ENCODE results near the gene ITFG2. TPM values are rescaled to one million over a fixed set of nuclear protein-coding genes. Genes with fewer than 3 reads are reported as not detected.
"Not testable (repeated sequence)": the region's sequence is repeated elsewhere in the genome, so short reads cannot be mapped to it uniquely, and the experiment has no call there.

Gene ITFG2
- total RNA-seq, result 12.2 TPM
- long read RNA-seq, transcript ITFG2-201 (12 exons, 2,361 nt), result major isoform, 19 of 43 reads
- long read RNA-seq, partial matches to known transcripts, result 4 of 43 reads
- long read RNA-seq, other reads (novel, unspliced or antisense), result 19 of 43 reads

DNA sequence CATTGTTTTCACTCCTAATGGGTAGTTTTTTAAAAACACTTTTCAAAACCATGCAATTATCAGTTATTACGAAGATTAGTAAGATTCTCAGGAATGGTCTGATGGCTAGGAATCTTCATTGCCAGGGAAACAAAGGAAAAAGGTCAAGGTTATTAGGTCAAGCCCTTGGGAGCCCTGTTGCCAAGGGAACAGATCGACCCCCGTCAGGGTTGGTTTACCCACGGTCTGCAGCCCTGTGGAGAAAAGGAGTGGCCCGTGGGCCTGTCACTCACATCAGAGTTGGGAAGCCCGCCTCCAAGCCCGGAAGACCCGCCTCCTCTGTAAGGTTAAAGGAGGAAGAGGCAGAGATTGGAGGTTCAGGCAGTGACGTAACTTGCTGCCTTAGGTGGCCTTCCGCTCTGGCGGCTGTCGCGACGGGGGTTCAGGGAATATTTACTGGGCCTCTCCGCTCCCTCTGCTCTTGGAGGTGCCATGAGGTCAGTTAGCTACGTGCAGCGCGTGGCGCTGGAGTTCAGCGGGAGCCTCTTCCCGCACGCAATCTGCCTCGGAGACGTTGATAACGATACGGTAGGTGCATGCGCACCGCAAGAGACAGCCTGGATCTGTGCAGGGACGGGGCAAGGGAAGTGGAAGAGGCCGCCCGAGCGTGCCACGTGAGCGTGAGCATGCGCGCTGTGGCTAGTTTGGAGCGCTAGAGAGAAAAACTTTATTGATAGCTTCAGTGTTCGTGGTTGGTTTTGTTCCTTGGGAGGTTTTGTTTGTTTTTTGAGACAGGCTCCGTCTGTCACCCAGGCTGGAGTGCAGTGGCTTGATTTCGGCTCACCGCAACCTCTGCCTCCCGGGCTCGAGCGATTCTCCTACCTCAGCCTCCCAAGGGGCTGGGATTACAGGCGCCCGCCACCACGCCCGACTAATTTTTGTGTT, at the start of gene ITFG2:
ITFG2 (plus strand) TSS at position 379 of the 924 bp plus-strand sequence; CDS start at position 472, 93 bp downstream.
- peak; percentile 98 for ATAC-seq (ENCODE audit: poor library complexity)
- intact Hi-C loops (cut with DNase I), result no loop called here
- peak; percentile 100 for DNase-seq

DNA sequence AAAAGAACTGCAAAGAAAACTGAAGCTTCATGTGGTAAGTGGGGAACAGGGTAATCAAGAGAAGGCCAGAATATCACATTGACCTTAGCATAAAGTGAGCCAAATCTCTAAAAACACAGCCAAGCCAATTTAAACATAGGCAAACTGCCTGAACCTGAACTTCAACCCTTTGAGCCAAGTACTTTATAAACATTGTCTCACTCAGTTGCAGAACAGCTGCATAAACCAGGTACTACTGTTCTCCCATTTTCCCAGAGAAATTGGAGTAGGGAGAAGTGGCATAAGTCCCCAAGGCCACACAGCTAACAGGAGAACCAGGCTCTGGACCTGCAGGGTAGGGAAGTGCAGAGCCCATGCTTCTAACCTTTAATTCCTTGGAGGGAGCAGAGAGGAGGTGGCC, 48.1 kb upstream of the ITFG2 start:
- intact Hi-C loops (cut with DNase I), result no loop called here

DNA sequence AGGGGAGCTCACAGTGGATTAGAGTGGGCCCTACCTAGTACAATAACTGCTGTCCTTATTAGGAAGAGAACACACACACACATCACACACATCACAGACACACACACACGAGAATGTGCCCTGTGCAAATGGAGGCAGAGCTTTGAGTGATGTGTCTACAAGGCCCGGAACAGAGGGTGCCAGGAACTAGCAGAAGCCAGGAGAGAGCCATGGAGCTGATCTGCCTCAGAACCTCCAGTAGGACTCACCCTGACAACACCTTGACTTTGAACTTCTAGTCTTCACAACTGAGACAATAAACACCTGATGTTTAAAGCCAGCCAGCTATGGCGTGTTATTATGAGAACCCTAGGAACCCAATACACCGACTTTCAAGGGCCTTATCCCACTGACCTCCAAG, 47.4 kb upstream of the ITFG2 start:
- ATAC-seq (ENCODE audit: poor library complexity), result no peak
- DNase-seq, result no peak

More for the DNA sequence above, 48.1 kb upstream of the ITFG2 start:
- DNase-seq, result no peak
- ATAC-seq (ENCODE audit: poor library complexity), result no peak

DNA sequence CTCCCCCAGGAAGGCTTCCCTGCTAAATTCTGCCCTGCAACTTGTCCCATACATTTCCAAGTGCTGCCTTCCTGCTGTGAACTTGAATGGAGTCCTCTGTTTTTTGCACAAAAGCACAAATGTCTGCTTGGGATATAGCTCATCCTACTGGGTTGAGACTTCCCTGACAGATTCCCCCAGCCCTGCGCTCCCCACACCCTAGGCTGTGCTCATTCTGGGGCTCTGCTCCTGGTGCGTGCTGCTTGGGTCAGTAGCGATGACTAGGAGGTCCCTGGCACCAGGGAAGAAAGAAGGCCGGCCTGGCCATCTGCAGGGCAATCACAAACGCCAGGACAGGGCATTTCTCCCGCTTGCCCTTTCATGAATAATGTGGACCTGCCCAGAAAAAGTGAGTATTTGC, 46.9 kb upstream of the ITFG2 start:
- intact Hi-C loops (cut with DNase I), result no loop called here
- DNase-seq (no peak), ATAC-seq (ENCODE audit: poor library complexity) (no peak)

More for the DNA sequence above, 47.4 kb upstream of the ITFG2 start:
- intact Hi-C loops (cut with DNase I), result no loop called here

DNA sequence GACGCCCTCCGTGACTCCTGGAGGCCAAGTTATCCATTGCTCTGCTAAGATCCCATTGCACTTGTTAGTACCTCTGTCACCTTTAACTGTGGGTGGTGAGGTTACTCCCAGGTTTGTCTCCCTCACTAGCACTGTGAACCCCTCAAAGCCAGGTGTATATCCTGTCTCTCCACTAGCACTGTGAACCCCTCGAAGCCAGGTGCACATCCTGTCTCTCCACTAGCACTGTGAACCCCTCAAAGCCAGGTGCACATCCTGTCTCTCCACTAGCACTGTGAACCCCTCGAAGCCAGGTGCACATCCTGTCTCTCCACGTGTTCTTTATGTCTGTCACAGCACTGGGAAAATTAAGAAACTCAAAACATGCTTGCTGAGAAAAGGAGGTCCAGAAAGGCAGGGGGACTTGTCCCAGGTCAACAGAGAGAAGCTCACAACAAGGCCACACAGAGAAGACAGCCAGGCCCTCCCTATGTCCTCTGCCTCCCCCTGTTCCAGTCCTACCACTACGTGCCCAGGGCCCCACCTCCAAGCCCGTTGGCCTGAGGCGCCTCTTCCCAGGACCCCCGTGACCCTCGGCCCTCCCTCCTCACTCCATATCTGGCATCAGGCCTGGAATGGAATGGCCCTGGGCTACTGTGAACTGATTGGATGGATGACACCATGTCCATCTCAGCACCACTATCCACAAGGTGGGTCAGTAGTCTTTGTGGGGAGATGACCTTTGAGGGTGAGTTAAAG, 44.1 kb upstream of the ITFG2 start:
- no peak for DNase-seq
- intact Hi-C loops (cut with DNase I), result no loop called here
- no peak for ATAC-seq (ENCODE audit: poor library complexity)

DNA sequence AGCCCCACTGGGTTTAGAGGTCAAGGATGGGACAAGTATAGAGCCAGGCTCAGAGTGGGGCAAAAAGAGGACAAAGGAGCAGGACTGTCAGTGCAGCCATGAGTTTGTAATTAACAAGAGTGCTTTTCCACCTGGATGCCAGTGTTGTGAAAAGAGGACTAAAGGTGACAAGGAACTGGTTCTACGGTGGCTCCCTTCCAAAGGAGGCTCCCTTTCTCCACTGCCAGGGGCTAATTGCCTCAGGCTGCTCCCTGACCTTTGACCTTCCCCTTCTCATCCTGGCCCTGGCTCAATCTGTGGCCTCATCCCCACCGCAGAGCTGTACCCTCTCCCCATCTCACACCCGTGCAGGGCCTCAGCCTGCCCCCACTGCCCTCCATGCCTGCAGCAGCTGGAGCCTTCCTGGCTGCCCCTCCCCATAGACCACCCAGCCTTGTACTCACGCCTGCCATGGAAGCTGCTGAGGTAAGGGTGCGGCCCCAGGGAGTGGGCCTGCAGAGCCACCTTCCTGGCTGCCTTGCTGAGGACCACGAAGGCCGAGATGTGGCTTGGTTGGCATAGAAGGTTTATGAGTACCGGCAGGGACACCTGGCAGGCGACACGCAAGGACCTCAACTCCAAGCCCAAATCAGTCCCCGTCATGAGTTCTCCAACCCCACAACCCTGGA, 42.5 kb upstream of the ITFG2 start:
- ATAC-seq (ENCODE audit: poor library complexity), result no peak
- no peak for DNase-seq

DNA sequence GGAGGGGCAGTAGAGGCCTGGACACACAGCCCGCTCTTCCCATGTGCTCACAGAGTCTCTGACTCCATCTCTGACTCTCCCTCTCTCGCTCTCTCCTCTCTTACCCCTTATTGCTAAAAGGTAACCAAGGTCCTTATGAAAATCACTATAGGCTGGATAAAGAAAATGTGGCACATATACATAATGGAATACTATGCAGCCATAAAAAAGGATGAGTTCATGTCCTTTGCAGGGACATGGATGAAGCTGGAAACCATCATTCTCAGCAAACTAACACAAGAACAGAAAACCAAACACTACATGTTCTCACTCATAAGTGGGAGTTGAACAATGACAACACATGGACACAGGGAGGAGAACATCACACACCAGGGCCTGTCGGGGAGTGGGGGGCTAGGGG, 41.9 kb upstream of the ITFG2 start:
- ATAC-seq (ENCODE audit: poor library complexity); intact Hi-C loops (cut with DNase I); DNase-seq: not testable (repeated sequence)

More for the DNA sequence above, 42.5 kb upstream of the ITFG2 start:
- intact Hi-C loops (cut with DNase I), result no loop called here

DNA sequence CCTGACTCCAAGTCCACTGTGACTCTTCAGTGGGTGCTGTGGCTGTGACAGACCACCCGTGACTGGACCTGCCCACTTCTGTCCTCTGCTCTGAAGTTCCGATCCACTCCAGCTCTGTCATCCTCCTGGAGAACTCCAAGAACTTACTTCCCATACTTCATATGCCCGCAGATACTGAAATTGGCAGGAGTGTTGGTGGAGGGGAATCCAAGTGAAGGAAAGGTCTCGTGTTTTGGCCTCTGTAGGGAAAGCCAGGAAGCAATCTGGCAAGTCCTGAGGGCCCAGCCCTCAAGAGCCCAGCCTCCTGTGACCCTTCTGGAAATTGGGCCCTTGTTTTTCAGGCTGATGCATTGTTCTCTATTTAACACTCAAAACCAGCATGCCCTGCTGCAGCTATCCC, 40.1 kb upstream of the ITFG2 start:
- no peak for ATAC-seq (ENCODE audit: poor library complexity)
- intact Hi-C loops (cut with DNase I), result no loop called here
- DNase-seq, result no peak

DNA sequence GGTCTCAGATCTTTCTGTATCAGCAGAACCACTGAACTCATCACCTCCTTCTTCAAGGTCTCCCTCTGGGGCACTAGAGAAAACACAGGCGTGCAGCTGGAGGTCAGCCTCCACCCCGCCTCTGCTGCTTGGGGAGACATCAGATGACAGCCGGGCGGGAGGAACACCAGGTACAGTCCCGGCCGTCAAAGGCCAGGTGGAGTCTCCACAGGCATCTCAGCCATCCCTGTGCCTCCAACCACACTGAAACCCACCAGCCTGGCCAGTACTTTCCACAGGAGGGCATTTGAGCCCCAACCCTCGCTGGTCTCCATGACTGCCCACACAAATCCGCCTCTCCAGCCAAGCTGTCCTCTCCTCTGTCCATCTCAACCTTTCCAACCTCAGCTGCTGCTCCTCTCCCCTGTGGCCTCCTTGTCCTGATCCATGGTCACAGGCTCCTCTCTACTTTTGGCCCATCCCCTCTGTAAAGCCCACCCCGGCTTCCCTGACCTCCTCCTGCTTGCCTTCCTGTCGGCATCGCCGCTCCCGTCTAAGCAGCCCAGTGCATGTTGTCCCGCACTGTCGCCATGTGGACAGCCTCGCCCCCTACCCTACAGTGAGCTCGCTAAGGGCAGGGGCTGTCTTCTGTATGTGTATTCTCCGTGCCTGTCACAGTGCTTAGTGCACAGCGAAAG, 39.1 kb upstream of the ITFG2 start:
- intact Hi-C loops (cut with DNase I), result no loop called here
- ATAC-seq (ENCODE audit: poor library complexity) (no peak), DNase-seq (no peak)

DNA sequence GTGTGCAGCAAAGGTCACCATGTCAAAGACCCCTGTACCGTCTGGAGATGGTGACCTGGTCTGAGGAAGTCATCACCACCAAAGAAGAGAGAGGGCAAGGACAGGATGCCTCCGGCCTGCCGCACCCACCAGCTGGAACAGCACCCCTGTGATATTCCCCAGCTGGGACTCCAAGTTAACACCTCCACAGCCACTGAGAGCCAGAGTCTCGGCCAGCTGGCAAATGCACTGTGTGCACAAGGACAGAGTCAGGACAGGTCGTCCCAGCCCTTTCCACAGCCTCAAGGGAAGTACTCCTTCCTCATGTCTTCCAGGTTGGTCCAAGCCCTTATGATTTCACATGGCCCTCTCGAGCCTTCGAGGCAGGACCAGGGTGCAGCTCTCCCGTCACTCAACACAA, 37.0 kb upstream of the ITFG2 start:
- peak; percentile 91 for ATAC-seq (ENCODE audit: poor library complexity)

DNA sequence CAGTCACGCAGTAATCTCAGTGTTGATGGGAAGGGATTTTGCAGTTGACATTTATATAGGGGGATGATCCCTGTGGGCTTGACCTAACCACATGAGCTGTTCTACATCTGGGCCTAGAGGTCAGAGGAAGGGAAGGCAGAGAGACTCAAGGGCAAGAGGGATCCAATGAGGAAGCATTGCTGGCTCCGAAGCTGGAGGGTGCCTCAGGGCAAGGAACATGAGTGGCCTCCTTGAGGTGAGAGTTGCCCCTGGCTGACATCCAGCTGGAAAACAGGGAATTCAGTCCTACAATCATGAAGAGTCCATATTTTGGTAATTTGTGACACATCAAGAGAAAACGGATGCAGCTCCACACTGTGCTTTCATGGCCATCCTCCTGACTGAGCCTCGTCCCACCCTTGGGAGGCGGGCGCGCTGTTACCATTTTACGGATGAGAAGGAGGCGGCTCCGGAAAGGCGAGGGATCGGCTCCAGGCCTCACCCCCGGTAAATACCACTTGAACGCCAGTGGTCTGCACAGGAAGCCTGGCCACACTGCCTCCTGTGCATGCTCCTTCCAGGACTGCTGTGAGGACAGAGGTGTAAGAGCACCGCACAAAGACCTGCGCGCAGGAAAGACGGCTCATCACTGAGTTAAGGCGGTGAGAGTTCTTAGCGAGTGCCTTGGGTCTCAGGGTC, 36.2 kb upstream of the ITFG2 start:
- ATAC-seq (ENCODE audit: poor library complexity), result no peak
- no peak for DNase-seq
- intact Hi-C loops (cut with DNase I), result no loop called here

More for the DNA sequence above, 37.0 kb upstream of the ITFG2 start:
- peak; percentile 65 for DNase-seq
- intact Hi-C loops (cut with DNase I), result no loop called here

DNA sequence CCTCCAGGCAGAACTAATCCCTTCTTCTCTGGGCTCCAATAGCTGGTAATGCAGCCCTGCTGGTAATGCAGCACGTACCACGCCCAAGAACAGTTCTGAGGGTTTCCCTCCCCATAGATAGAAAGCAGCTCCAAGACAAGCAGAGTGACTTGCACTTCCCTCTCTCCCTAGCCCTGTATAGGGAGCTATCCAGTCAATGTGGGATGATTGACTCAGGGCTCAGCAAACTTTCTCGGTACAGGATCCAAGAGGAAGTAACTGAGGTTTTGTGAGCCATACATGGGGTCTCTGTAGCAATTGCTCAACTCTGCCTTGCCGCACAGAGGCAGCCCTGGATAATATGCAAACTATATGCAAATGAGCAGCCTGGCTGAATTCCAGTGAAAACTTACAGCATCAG, 33.2 kb upstream of the ITFG2 start:
- DNase-seq (no peak), ATAC-seq (ENCODE audit: poor library complexity) (no peak)
- intact Hi-C loops (cut with DNase I), result no loop called here

DNA sequence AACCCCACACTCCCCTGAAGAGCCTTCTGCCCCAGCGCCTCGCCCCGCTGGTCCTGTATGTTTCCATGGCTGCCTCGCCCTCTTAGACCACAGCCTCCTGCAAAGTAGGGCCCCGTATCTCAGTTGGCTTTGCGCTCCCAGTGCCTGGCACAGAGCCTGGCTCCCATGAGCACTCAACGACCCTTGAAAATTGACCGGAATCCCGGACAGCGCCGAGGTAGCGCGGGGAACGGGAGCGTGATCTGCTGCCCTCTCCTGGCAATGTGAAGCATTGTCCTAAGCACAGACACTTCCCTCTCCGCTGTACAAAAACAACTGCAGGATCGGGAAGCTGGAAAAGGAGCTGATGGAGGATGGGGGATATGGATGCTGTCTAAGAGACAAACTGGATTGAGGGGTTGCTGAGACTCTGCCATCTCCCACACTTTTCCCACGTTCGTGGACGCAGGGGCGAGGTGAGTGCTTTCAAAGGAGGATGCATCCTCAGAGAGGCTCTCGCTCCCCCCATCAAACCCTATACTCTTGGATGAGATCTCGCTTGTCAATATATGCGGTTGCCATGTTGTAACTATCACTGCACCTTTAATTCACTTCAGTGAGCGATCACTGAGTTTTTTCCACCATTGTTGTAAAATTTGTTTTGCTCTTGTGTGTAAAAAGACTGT, 28.4 kb upstream of the ITFG2 start:
- peak; percentile 96 for ATAC-seq (ENCODE audit: poor library complexity)
- DNase-seq, result peak; percentile 83
- intact Hi-C loops (cut with DNase I), result no loop called here

DNA sequence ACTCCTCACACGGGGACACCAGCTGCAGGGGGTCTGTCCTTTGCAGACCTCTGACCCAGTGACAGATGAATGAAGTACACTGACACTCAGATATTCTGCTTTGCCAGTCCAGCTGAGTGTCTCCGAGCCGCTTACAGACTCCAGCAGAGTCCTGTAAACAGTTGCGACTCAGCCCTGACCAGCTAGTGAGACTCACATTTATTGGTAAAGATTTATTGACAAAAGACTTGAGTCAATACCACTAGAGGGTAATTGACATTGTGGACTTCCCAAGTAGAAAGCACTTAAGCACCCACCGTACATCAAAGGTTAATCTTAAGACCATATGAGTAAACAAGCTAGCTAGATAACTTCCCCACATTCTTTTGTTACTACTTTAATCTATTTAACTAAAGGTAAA, 27.5 kb upstream of the ITFG2 start:
- DNase-seq (no peak), ATAC-seq (ENCODE audit: poor library complexity) (no peak)
- intact Hi-C loops (cut with DNase I), result no loop called here

DNA sequence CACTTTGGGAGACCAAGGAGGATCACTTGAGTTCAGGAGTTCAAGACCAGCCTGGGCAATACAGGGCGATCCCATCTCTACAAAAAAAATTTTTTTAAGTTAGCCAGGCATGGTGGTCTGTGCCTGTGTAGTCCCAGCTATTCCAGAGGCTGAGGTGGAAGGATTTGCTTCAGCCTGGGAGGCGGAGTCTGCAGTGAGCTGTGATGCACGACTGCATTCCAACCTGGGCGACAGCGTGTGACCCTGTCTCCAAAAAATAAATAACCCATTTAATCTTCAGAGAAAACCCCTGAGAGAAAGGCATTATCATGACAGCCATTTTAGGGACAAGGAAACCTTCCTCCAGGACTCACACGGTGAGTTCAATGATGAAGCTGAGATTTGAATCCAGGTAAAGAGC, 21.4 kb upstream of the ITFG2 start:
- no peak for ATAC-seq (ENCODE audit: poor library complexity)
- DNase-seq, result no peak
- intact Hi-C loops (cut with DNase I), result no loop called here

DNA sequence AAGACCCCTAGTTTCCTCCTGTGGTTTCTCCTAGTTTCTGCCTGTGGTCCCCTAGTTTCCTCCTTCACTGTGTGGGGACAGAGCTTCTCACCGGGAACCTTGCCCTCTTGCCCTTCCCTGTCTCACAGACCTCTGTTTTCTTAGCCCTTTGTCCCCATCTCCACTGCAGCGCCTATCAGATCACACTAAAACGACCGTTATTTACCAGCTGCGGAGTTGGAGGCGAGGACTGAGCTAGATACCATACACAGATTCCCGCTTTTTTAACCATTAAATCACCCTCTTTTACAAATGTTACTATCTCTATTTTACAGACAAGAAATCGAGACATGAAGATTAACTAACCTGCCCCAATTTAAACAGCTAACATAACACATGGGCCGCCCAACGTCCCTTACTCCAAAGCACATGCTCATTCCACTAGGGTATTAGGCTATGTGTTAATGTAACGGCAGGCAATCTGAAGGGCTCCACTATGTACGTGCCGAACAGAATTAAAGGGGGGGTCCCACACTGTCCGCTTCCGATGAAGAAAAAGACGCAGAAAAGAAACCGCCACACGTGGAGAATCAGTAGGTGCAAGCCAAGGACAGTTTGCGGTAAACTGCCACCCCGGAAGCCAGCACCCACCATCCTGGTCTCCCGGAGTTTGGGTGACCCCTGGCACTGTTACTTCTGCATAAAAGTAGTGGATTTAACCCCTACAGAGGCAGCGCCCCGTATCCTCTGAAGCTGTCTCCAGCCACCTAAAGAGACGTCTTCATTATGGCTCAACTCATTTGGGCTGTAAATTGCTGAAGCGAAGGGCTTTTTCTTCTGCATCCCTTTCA, 19.6 kb upstream of the ITFG2 start:
- intact Hi-C loops (cut with DNase I), result no loop called here
- ATAC-seq (ENCODE audit: poor library complexity) (no peak), DNase-seq (no peak)

DNA sequence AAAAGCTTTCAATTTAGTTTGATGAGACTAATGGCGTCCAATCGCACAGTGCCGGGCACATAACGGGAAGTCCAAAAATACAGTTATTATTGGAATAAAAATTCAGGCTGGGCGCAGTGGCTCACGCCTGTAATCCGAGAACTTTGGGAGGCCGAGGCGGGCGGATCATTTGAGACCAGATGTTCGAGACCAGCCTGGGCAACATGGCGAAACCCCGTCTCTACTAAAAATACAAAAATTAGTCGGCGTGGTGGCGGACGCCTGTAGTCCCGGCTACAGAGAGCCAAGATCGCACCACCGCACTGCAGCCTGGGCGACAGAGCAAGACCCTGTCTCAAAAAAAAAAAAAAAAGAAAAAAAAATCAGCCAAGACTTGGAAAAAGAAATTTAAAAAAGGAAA, 18.9 kb upstream of the ITFG2 start:
- intact Hi-C loops (cut with DNase I), result no loop called here
- DNase-seq (no peak), ATAC-seq (ENCODE audit: poor library complexity) (no peak)

All from Right ventricle myocardium superior (tissue), 1 donor.